T-helper 22 cell (primary cell): ENCODE data around the gene KDM8.
"Not testable (repeated sequence)": the region's sequence is repeated elsewhere in the genome, so short reads cannot be mapped to it uniquely, and the experiment has no call there.

Experiments used
- DNase-seq: peaks from one replicate; pipeline ENCODE4 v3.0.0-alpha.2; 2020; ENCODE audit warnings: low read depth

Gene KDM8

GRCh38 chr16:27191352-27191924 lies 11.9 kb upstream of the KDM8 start:
- DNase-seq: no peak

- no peak for DNase-seq
Measured at GRCh38 chr16:27193300-27193990, 9.9 kb upstream of the KDM8 start.

GRCh38 chr16:27195076-27195741 lies 8.1 kb upstream of the KDM8 start:
- no peak for DNase-seq

- peak; percentile 50 for DNase-seq
Measured at GRCh38 chr16:27195941-27196595, 7.3 kb upstream of the KDM8 start.

GRCh38 chr16:27197004-27197403 lies 6.3 kb upstream of the KDM8 start:
- no peak for DNase-seq

- no peak for DNase-seq
Measured at GRCh38 chr16:27198451-27199234, 4.7 kb upstream of the KDM8 start.

- DNase-seq: no peak
Measured at GRCh38 chr16:27199235-27199586, 4.1 kb upstream of the KDM8 start.

GRCh38 chr16:27199736-27200135 lies 3.6 kb upstream of the KDM8 start:
- DNase-seq: no peak

- not testable (repeated sequence) for DNase-seq
Measured at GRCh38 chr16:27200914-27201313, 2.4 kb upstream of the KDM8 start.

- DNase-seq: peak; percentile 77
Measured at GRCh38 chr16:27202923-27203506, 311 bp upstream of the KDM8 start.

GRCh38 chr16:27204312-27204915 lies 1.1 kb downstream of the KDM8 start:
- no peak for DNase-seq

GRCh38 chr16:27205423-27206065 lies 2.2 kb downstream of the KDM8 start:
- DNase-seq: no peak

- DNase-seq: not testable (repeated sequence)
Measured at GRCh38 chr16:27207121-27207520, 3.8 kb downstream of the KDM8 start.

GRCh38 chr16:27208081-27208680 lies 4.9 kb downstream of the KDM8 start:
- no peak for DNase-seq

- no peak for DNase-seq
Measured at GRCh38 chr16:27208796-27209195, 5.5 kb downstream of the KDM8 start.

GRCh38 chr16:27209591-27209990 lies 6.3 kb downstream of the KDM8 start:
- no peak for DNase-seq

- DNase-seq: no peak
Measured at GRCh38 chr16:27210174-27210573, 6.8 kb downstream of the KDM8 start.

GRCh38 chr16:27211026-27211425 lies 7.7 kb downstream of the KDM8 start:
- no peak for DNase-seq

GRCh38 chr16:27214084-27214961 lies 11.0 kb downstream of the KDM8 start:
- no peak for DNase-seq
